HCT116 (cell line): ENCODE data around the gene DENND2A.

Source experiments
- EZH2 ChIP-seq: fragments of 200-600 bp; sonication (generic); IDR thresholded peaks from 2 replicates; pipeline ENCODE4 v1.6.1; 2017; ENCODE audit warnings: antibody characterized with exemption, mixed run types
- POLR2A ChIP-seq: IDR thresholded peaks from 2 replicates; pipeline ENCODE4 v1.7.0; 2011; ENCODE audit warnings: borderline replicate concordance; ENCODE audit not compliant: insufficient read depth, insufficient read length; ENCODE audit errors: extremely low read depth
- SRF ChIP-seq: IDR thresholded peaks from 2 replicates; pipeline ENCODE4 v1.6.1; 2012; ENCODE audit warnings: low read depth
- TCF7L2 ChIP-seq: IDR thresholded peaks from 2 replicates; pipeline ENCODE4 v1.7.0; 2011; ENCODE audit warnings: borderline replicate concordance, inconsistent platforms; ENCODE audit not compliant: insufficient read depth, insufficient read length; ENCODE audit errors: extremely low read depth
- TF ChIP-seq, protein P1 (sequence below): IDR thresholded peaks from 2 replicates; pipeline ENCODE4 v1.6.1; 2012
- TF ChIP-seq, protein P2 (sequence below), 3 experiments: fragments of 200-600 bp in 1 of 3; sonication (generic) in 1 of 3; IDR thresholded peaks in 2 of 3; conservative IDR thresholded peaks in 1 of 3; 2 replicates each; pipeline ENCODE4 v1.5.1; 2012 to 2017; ENCODE audit warnings: low read depth in 2 of 3, low read length in 2 of 3, antibody characterized with exemption in 1 of 3, borderline replicate concordance in 1 of 3, control low read depth in 1 of 3, mild to moderate bottlenecking in 1 of 3, mixed read lengths in 1 of 3, mixed run types in 1 of 3, moderate library complexity in 1 of 3; ENCODE audit not compliant: insufficient read depth in 1 of 3

DNA sequence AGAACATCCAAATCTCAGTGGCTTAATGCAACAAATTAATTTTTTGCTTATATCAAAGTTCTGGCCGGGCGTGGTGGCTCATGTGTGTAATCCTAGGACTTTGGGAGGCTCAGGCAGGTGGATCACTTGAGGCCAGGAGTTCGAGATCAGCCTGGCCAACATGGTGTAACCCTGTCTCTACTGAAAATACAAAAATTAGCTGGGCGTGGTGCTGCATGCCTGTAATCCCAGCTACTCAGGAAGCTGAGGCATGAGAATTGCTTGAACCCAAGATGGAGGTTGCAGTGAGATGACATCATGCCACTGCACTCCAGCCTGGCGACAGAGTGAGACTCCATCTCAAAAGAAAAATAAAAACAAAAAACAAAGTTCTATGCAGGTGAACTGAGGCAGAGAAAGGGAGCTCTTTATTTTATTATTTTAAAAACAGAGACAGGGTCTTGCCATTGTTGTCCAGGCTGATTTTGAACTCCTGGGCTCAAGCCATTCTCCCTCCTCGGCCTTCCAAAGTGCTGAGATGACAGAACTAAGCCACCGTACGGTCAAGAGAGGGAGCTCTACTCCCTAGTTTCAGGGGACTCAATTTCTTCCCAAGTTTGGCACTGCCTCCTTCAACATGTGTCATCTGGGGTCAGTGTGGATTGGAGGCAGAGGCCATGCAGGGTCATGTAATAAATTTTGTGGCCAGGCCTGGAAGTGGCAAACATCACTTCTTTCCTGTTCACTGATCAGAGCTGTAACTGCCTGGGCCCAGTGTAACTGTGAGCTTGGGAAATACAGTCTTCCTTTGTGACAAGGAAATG lies 34.5 kb upstream of the DENND2A start:
- TF ChIP-seq POLR2A: no peak
- TF ChIP-seq, protein P1, sequence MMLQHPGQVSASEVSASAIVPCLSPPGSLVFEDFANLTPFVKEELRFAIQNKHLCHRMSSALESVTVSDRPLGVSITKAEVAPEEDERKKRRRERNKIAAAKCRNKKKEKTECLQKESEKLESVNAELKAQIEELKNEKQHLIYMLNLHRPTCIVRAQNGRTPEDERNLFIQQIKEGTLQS: no peak
- no peak for TF ChIP-seq TCF7L2
- TF ChIP-seq, protein P2, sequence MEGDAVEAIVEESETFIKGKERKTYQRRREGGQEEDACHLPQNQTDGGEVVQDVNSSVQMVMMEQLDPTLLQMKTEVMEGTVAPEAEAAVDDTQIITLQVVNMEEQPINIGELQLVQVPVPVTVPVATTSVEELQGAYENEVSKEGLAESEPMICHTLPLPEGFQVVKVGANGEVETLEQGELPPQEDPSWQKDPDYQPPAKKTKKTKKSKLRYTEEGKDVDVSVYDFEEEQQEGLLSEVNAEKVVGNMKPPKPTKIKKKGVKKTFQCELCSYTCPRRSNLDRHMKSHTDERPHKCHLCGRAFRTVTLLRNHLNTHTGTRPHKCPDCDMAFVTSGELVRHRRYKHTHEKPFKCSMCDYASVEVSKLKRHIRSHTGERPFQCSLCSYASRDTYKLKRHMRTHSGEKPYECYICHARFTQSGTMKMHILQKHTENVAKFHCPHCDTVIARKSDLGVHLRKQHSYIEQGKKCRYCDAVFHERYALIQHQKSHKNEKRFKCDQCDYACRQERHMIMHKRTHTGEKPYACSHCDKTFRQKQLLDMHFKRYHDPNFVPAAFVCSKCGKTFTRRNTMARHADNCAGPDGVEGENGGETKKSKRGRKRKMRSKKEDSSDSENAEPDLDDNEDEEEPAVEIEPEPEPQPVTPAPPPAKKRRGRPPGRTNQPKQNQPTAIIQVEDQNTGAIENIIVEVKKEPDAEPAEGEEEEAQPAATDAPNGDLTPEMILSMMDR (IDR thresholded peaks at IDR 0.05 in 2 of 3, conservative IDR thresholded peaks at IDR 0.05 in 1 of 3; ENCODE audit: borderline replicate concordance in 1 of 3, insufficient read depth in 1 of 3, low read depth in 2 of 3, low read length in 2 of 3): peak; percentile 49 to 54 (median 53); a peak in 5 of 6 replicates
- TF ChIP-seq EZH2: no peak
- no peak for TF ChIP-seq SRF
